ENCODE results near the gene ABLIM3. TPM values are rescaled to one million over a fixed set of nuclear protein-coding genes. Genes with fewer than 3 reads are reported as not detected.

ABLIM3 gene
- total RNA-seq, 1 donor from 2014 or later, result 3.7 TPM

DNA sequence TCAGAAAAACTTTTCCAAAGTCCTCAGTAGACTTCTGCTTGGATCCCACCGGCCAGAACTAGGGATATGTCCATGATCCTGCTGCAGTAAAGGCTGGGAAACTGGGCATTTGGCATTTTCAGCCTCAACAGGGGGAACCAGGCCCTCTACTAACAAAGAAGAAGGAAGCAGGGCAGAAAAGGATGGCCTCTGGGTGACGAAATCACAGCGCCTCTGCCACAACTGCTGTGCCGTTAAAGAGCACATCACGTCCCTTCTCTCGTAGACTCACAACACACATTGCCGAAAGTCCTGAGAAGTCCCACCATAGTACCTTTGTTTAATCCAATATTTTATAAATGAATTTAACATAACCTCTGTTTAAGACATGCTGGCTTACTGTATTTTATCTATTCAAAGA lies 120.0 kb downstream of the ABLIM3 start:
- Histone ChIP-seq H3K27me3 (ENCODE audit: control insufficient read depth, insufficient read depth, low read length) (no peaks in the 10 kb centered on the region), H3K4me3 (ENCODE audit: low read depth, low read length) (no peak overlapping the region), H3K36me3 (ENCODE audit: control insufficient read depth, insufficient read depth, low read length) (no peaks in the 10 kb centered on the region)
- TF ChIP-seq, protein P1, sequence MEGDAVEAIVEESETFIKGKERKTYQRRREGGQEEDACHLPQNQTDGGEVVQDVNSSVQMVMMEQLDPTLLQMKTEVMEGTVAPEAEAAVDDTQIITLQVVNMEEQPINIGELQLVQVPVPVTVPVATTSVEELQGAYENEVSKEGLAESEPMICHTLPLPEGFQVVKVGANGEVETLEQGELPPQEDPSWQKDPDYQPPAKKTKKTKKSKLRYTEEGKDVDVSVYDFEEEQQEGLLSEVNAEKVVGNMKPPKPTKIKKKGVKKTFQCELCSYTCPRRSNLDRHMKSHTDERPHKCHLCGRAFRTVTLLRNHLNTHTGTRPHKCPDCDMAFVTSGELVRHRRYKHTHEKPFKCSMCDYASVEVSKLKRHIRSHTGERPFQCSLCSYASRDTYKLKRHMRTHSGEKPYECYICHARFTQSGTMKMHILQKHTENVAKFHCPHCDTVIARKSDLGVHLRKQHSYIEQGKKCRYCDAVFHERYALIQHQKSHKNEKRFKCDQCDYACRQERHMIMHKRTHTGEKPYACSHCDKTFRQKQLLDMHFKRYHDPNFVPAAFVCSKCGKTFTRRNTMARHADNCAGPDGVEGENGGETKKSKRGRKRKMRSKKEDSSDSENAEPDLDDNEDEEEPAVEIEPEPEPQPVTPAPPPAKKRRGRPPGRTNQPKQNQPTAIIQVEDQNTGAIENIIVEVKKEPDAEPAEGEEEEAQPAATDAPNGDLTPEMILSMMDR (IDR thresholded peaks at IDR 0.05; ENCODE audit: insufficient read depth, low read length, severe bottlenecking), result no peak
- no peak for FAIRE-seq
- DNase-seq (ENCODE audit: low read depth), result no peak

- FAIRE-seq (peak; percentile 7), DNase-seq (ENCODE audit: low read depth) (peak; percentile 52)
- TF ChIP-seq, protein P1 (IDR thresholded peaks at IDR 0.05; ENCODE audit: insufficient read depth, low read length, severe bottlenecking), result no peak
- no peak overlapping the region for H3K4me3 ChIP-seq (ENCODE audit: low read depth, low read length)
- H3K27me3 ChIP-seq (ENCODE audit: control insufficient read depth, insufficient read depth, low read length), result no peaks in the 10 kb centered on the region
- H3K36me3 ChIP-seq (ENCODE audit: control insufficient read depth, insufficient read depth, low read length), result no peaks in the 10 kb centered on the region
These were observed 121.0 kb downstream of the ABLIM3 start for GRCh38 chr5:149262315-149262714.

GRCh38 chr5:149264439-149265067 lies 123.3 kb downstream of the ABLIM3 start:
- FAIRE-seq, result no peak
- H3K4me3 ChIP-seq (ENCODE audit: low read depth, low read length), result no peak overlapping the region
- no peaks in the 10 kb centered on the region for H3K27me3 ChIP-seq (ENCODE audit: control insufficient read depth, insufficient read depth, low read length)
- H3K36me3 ChIP-seq (ENCODE audit: control insufficient read depth, insufficient read depth, low read length), result no peaks in the 10 kb centered on the region
- peak; percentile 61 for DNase-seq (ENCODE audit: low read depth)
- TF ChIP-seq, protein P1 (IDR thresholded peaks at IDR 0.05; ENCODE audit: insufficient read depth, low read length, severe bottlenecking), result peak; percentile 93

- DNase-seq (ENCODE audit: low read depth), result no peak
- no peak overlapping the region for H3K4me3 ChIP-seq (ENCODE audit: low read depth, low read length)
- no peaks in the 10 kb centered on the region for H3K27me3 ChIP-seq (ENCODE audit: control insufficient read depth, insufficient read depth, low read length)
- H3K36me3 ChIP-seq (ENCODE audit: control insufficient read depth, insufficient read depth, low read length), result no peaks in the 10 kb centered on the region
- no peak for FAIRE-seq
- TF ChIP-seq, protein P1 (IDR thresholded peaks at IDR 0.05; ENCODE audit: insufficient read depth, low read length, severe bottlenecking), result no peak
These were observed 123.8 kb downstream of the ABLIM3 start for GRCh38 chr5:149265068-149265465.

DNA sequence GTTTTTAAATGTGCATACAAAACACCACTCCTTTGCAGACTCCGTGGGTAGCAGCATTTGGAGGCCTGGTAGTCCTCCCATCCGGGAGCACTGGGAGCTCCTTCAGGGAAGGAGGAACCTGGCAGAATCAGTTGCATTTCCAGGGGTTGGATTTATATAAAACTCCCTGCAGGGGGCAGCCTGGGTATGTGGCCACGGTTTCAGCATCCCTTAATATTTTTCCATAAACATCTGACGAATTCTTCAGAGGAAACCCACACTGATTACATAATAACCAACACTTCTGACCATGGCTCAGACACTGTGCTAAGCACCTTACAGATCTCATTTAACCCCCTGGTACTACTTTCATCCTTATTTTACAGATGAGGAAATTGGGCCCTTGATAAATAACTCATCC lies 124.3 kb downstream of the ABLIM3 start:
- TF ChIP-seq, protein P1 (IDR thresholded peaks at IDR 0.05; ENCODE audit: insufficient read depth, low read length, severe bottlenecking), result peak; percentile 45
- no peaks in the 10 kb centered on the region for H3K27me3 ChIP-seq (ENCODE audit: control insufficient read depth, insufficient read depth, low read length)
- H3K4me3 ChIP-seq (ENCODE audit: low read depth, low read length), result no peak overlapping the region
- FAIRE-seq (no peak), DNase-seq (ENCODE audit: low read depth) (peak; percentile 55)
- H3K36me3 ChIP-seq (ENCODE audit: control insufficient read depth, insufficient read depth, low read length), result no peaks in the 10 kb centered on the region
